HUES64 (cell line): ENCODE measurements around the gene BIRC3. TPM values are rescaled to one million over a fixed set of nuclear protein-coding genes. Genes with fewer than 3 reads are reported as not detected.

Experiments used
- H3K27ac ChIP-seq: 2 replicates; pipeline ENCODE4 v1.7.0; 2013; ENCODE audit warnings: low read depth, low read length, inconsistent platforms
- H3K27me3 ChIP-seq: 2 replicates; pipeline ENCODE4 v1.6.1; 2013; ENCODE audit warnings: mild to moderate bottlenecking, low read length; ENCODE audit not compliant: insufficient read depth
- H3K36me3 ChIP-seq: 2 replicates; pipeline ENCODE4 v1.6.1; 2013; ENCODE audit warnings: mild to moderate bottlenecking, low read length; ENCODE audit not compliant: insufficient read depth
- H3K4me1 ChIP-seq: 2 replicates; pipeline ENCODE4 v1.6.1; 2013; ENCODE audit warnings: mild to moderate bottlenecking, low read length, moderate library complexity; ENCODE audit not compliant: insufficient read depth
- H3K4me3 ChIP-seq: 2 replicates; pipeline ENCODE4 v1.5.1; 2013; ENCODE audit warnings: mild to moderate bottlenecking, low read length, moderate library complexity
- H3K9ac ChIP-seq: 2 replicates; pipeline ENCODE4 v1.6.1; 2013; ENCODE audit warnings: mild to moderate bottlenecking, low read depth, low read length
- H3K9me3 ChIP-seq: 2 replicates; pipeline ENCODE4 v1.6.1; 2013; ENCODE audit warnings: low read depth, low read length; ENCODE audit not compliant: insufficient read depth
- WGBS: fragments of 150-250, 120-280 bp; methylation state at CpG from one replicate; pipeline ENCODE4 v1.1.7; 2013; ENCODE audit warnings: missing lambda C conversion rate; 5-methylcytosine and 5-hydroxymethylcytosine counted together
- polyA plus RNA-seq, 2 experiments: library from polyadenylated mRNA; stranded (reverse); fragments of 50-300 nt; gene quantifications; one replicate each; pipeline ENCODE4 v1.2.3, GENCODE V29; 2013

Gene BIRC3
- polyA plus RNA-seq (2013, experiment 1 of 2), result 0.15 TPM
- 0.06 TPM for polyA plus RNA-seq (2013, experiment 2 of 2)

DNA sequence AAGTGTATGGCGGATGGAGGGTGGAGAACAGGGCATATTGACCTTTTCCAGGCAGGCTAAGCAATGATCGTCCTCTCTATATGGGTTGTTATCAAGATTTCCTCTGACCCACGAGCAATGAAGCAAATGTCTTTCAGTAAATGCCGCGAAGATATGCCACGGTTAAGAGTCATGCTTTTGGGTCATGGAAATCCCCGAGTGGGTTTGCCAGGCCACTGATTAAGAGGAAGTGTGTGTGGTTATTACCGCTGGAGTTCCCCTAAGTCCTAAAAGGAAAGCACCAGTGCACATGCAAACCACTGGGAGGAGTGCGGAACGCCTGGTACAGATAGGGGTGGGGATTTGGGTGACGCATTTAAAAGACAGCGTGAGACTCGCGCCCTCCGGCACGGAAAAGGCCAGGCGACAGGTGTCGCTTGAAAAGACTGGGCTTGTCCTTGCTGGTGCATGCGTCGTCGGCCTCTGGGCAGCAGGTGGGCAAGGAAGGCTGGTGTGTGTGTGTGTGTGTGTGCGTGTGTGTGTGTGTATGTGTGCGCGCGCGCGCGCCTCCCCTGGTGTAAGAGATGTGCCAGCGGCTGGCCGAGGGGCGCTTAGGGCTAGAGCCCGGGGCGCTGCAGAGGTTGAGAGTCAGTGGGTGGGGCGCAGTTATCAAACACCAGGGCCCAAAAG lies at the start of gene BIRC3:
TSS of gene BIRC3 (plus strand) at position 386 of the 669 bp plus-strand sequence. CDS start 7,026 bp downstream, outside the sequence.
- Histone ChIP-seq H3K36me3 (no peaks in the 10 kb centered on the region), H3K27me3 (peaks cover 13% of the 10 kb centered on the region), H3K9me3 (no peaks in the 10 kb centered on the region), H3K27ac (no peak within 1 kb of the TSS), H3K9ac (peak within 1 kb of the TSS; percentile 3; the same call in 1 of the 2 replicates), H3K4me1 (no peaks in the 10 kb centered on the region), H3K4me3 (peak within 1 kb of the TSS; percentile 69)
- WGBS, result 11% methylated on average over 34 of the region's 34 CpGs

DNA sequence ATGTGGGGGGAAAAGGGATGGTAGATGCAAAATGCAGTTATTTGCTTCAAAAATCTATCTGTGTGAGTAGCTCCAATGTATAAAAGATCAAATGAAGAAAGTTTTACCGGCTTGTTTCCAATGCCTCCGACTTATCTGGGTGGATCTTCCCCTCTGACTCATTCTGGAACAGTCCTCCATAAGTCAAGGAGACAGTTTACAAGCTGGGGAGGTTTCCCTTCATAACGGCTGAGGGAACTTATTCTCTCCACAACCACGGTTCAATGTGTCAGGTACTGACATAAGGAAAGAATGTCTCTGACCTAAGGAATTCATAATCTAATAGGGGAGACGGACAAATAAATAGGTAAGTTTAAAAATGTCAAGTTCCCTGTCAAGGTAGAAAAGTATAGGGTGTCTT lies 49.7 kb upstream of the BIRC3 start:
- no peak overlapping the region for H3K9ac ChIP-seq
- 0 out of 2 replicates have a peak overlapping the region, but pooled peaks have one; percentile 5 for H3K27ac ChIP-seq
- H3K4me3 ChIP-seq, result no peak overlapping the region
- H3K4me1 ChIP-seq, result peaks cover 26% of the 10 kb centered on the region; the same call in 1 of the 2 replicates
- 79% methylated on average over 4 of the region's 5 CpGs for WGBS
- H3K36me3 ChIP-seq, result no peaks in the 10 kb centered on the region
- H3K9me3 ChIP-seq, result no peaks in the 10 kb centered on the region
- H3K27me3 ChIP-seq, result peaks cover 13% of the 10 kb centered on the region; the same call in 1 of the 2 replicates

DNA sequence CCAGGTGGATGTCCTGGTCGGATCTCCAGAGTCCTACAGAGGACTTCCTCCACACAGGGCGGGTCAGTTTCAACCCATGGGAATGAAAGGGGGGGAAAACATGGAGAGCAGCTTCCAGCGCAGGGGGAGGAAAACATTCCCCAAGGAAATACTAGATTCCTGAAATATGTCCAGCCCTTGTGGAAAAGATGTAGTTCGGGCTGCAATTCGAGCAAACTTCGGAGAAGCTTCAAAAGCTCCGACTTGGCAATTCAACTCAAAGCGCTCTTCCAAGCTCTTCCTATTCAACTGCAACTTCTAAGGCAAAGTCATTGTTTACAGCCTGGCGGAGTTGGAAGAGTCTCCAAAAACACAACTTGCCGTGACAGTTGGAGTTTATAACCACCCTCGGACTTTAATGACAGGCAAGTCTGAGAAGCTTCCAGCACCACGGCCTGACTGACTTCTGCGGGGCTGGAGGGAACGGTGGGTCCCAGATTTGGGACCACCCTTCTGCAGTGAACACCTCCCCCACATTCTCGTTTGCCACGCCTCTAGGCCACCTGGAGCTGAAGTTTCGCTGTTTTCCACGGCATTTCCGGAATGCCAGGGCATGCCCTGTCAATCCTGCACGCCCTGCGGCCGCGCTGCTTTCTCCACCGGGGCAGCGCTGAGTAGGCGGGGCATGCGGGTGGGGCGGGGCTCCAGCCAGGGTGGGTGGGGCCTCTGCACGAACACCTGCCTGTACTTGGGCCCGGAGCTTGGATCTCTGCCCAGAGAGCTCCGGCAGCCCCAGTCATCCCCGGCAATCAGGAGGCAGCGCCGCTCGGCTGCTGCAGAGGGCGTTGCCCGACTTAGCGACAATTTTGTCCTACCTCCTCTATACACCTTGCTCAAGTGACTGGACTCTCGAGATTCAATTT lies 49.0 kb upstream of the BIRC3 start:
- no peaks in the 10 kb centered on the region for H3K36me3 ChIP-seq
- 22% methylated on average over 38 of the region's 39 CpGs for WGBS
- peak overlapping the region; percentile 5; the same call in 1 of the 2 replicates for H3K27ac ChIP-seq
- no peaks in the 10 kb centered on the region for H3K9me3 ChIP-seq
- H3K4me3 ChIP-seq, result peak overlapping the region; percentile 58
- H3K9ac ChIP-seq, result no peak overlapping the region
- H3K27me3 ChIP-seq, result peaks cover 13% of the 10 kb centered on the region; the same call in 1 of the 2 replicates
- H3K4me1 ChIP-seq, result peaks cover 26% of the 10 kb centered on the region; the same call in 1 of the 2 replicates

DNA sequence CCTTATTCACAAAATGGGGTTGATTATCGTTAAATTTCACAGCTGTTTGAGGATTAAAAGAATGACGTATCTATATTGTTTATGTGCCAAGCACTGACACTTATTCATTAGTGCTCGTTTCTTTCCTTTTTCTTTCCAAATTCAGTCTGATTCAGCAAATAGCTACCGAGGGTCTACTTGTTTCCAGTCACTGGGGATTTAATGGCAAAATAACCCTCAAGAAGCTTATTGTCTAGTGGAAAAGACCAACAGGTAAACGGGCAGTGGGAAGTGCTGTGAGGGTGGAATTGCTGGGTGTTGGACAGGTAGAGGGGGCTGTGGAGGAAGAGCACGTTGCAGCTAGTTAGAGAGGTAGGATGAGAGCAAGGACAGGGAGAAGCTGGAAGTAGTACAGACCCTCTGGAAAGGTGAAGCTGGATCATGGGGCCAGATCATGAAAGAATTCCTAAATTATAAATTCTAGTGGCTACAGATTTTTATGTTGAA lies 48.3 kb upstream of the BIRC3 start:
- Histone ChIP-seq H3K27me3 (peaks cover 13% of the 10 kb centered on the region; the same call in 1 of the 2 replicates), H3K4me3 (peak overlapping the region; percentile 50), H3K9ac (no peak overlapping the region), H3K27ac (no peak overlapping the region), H3K4me1 (peaks cover 26% of the 10 kb centered on the region; the same call in 1 of the 2 replicates), H3K36me3 (no peaks in the 10 kb centered on the region), H3K9me3 (no peaks in the 10 kb centered on the region)
- 33% methylated on average over 6 of the region's 6 CpGs for WGBS

DNA sequence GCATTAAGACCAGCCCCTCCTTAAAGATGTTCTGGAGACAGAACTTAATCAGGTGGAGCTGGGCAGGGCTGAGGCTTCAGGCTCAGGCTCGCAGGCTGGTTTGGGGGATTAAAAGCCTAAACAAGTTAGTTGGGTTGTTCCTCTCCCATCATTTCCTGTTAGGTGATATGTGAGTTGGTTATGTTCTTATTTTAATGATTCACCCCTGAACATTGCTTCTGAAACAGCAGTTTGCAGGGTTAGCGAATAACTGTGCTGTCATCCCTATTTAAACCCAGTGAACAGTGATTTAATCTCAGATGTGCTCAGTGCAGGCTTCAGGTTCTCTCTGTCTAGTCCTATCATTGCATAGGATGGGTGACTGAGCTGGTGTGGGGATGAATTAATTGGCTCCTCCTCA lies 47.4 kb upstream of the BIRC3 start:
- Histone ChIP-seq H3K36me3 (no peaks in the 10 kb centered on the region), H3K27me3 (peaks cover 13% of the 10 kb centered on the region; the same call in 1 of the 2 replicates), H3K9ac (no peak overlapping the region), H3K9me3 (no peaks in the 10 kb centered on the region), H3K4me3 (no peak overlapping the region), H3K27ac (no peak overlapping the region), H3K4me1 (peaks cover 26% of the 10 kb centered on the region; the same call in 1 of the 2 replicates)
- WGBS, result 89% methylated on average over 2 of the region's 2 CpGs

DNA sequence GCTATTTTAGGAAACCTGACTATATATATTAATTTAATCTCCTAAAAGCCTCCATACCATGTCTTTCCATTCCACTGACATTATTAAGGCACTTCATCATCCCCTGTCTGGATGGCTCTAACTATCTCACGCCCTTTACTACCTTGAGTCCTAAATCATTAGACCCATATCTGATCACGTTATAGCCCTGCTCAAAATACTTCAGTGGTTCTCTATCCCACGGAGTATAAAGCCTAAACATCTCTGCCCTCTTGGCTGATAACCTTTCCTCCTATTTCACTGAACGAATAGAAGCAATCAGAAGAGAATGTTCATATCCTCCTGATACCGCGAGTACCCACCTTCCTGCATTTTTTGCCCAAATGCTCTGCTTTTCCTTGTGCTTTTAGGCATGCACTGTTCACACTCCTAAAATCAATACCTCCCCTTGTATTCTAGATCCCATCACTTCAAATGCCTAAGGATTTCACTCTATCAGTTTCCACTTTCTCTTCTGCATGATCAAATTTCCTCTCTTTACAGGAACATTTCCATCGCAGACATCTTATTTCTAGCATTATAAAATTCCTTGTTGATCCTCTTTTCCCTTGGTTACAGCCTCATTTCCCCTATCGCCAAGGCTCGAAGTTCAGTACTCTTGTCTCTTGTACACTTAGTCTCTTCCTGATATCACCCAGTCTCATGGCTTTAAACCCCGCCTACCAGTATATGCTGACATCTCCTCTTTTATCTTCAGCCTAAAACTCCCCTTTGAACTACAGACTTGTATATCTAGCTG lies 45.0 kb upstream of the BIRC3 start:
- H3K36me3 ChIP-seq, result no peaks in the 10 kb centered on the region
- H3K4me3 ChIP-seq, result no peak overlapping the region
- H3K27me3 ChIP-seq, result peaks cover 13% of the 10 kb centered on the region; the same call in 1 of the 2 replicates
- no peak overlapping the region for H3K27ac ChIP-seq
- H3K9me3 ChIP-seq, result no peaks in the 10 kb centered on the region
- H3K4me1 ChIP-seq, result peaks cover 26% of the 10 kb centered on the region; the same call in 1 of the 2 replicates
- WGBS, result 93% methylated on average over 10 of the region's 10 CpGs
- H3K9ac ChIP-seq, result no peak overlapping the region

DNA sequence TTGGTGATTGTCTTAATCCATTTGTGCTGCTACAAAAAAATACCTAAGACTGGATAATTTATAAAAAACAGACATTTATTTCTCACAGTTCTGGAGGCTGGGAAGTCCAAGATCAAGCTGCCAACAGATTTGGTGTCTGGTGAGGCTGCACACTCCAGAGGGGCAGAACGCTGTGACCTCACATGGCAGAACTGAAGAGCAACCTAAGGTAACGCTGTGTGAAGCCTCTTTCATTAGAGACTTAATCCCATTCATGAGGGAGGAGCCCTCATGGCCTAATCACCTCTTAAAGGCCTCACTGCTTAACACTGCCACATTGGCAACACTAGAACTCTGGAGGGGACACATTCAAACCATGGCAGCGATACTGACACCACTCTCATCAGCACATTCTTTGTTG lies 42.7 kb upstream of the BIRC3 start:
- Histone ChIP-seq H3K4me3 (no peak overlapping the region), H3K4me1 (peaks cover 16% of the 10 kb centered on the region), H3K27ac (no peak overlapping the region), H3K9me3 (no peaks in the 10 kb centered on the region), H3K27me3 (peaks cover 3% of the 10 kb centered on the region; the same call in 1 of the 2 replicates), H3K9ac (no peak overlapping the region), H3K36me3 (no peaks in the 10 kb centered on the region)
- 70% methylated on average over 3 of the region's 3 CpGs for WGBS

DNA sequence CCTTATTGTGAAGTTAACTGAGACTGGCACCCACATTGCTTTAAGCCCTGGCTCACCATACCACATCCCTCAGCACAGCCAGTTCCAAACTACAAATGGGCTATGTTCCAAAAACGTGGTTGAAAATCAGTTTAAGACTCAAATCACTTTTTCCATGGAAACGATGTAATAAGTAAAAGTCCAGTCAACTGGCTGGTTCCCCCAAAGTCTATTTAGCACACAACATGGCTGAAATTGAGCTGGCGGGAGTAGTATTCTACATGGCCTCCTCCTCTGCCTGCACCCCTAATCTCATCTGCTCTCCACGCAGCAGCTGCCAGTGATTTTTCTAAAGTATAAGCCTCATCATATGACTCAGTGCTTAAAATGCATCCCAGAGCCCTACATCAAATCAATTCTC lies 40.9 kb upstream of the BIRC3 start:
- peaks cover 25% of the 10 kb centered on the region for H3K4me1 ChIP-seq
- H3K9me3 ChIP-seq, result no peaks in the 10 kb centered on the region
- no peaks in the 10 kb centered on the region for H3K36me3 ChIP-seq
- H3K9ac ChIP-seq, result no peak overlapping the region
- H3K27ac ChIP-seq, result no peak overlapping the region
- H3K4me3 ChIP-seq, result no peak overlapping the region
- H3K27me3 ChIP-seq, result no peaks in the 10 kb centered on the region
- WGBS, result 91% methylated on average over 4 of the region's 4 CpGs

DNA sequence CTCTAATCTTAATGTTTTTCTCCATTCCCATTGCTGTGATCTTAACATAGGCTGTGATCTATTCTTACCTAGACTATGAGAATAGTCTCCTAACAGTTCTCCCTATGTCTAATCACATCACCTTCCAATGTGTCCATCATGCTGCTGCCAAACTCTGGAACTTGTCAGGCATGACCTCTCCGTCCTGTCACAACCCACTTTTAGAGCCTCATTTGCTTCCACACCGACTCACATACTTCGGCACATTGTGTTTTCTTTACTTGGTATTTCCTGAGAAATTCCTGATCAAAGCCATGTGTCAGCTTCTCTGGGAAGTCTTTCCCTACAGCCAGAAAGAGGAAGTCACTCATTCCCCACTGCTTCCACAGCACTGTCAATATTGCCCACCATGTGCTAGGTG lies 40.5 kb upstream of the BIRC3 start:
- H3K36me3 ChIP-seq, result no peaks in the 10 kb centered on the region
- H3K4me1 ChIP-seq, result peaks cover 25% of the 10 kb centered on the region
- no peak overlapping the region for H3K27ac ChIP-seq
- H3K27me3 ChIP-seq, result no peaks in the 10 kb centered on the region
- H3K9ac ChIP-seq, result no peak overlapping the region
- H3K9me3 ChIP-seq, result no peaks in the 10 kb centered on the region
- H3K4me3 ChIP-seq, result no peak overlapping the region
- WGBS, result 81% methylated on average over 3 of the region's 3 CpGs

DNA sequence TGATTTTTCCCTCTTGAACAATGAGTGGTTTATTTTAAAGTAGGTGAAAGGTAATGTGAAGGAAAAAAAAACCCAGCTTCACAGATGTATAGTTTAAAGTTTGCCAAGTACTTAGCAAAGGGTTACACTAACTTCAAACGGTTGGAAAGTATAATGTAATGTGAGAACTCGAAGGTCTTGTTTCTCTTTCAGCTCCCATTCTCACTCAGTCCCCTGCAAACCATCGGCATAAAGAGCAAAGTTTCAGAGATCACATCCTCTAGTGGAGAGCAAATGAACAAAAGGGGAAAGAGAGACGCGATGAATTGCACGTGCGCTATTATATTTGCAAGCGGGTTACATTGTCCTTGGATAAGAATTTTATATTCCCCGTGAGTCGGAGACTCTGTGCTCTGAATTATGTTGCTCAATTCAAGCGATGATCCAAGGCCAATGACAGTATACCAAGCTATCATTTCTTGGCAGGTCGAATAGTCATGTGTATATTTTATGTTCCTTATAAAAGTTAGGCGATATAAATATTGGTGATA lies 37.6 kb upstream of the BIRC3 start:
- Histone ChIP-seq H3K9me3 (no peaks in the 10 kb centered on the region), H3K4me3 (peak overlapping the region; percentile 22; the same call in 1 of the 2 replicates), H3K27me3 (no peaks in the 10 kb centered on the region), H3K9ac (peak overlapping the region; percentile 35), H3K27ac (peak overlapping the region; percentile 72; the same call in 1 of the 2 replicates), H3K36me3 (no peaks in the 10 kb centered on the region), H3K4me1 (peaks cover 25% of the 10 kb centered on the region)
- WGBS, result 56% methylated on average over 11 of the region's 13 CpGs
